ENCODE measurements around the gene XIRP2. TPM values are rescaled to one million over a fixed set of nuclear protein-coding genes. Genes with fewer than 3 reads are reported as not detected.

XIRP2 gene, protein sequence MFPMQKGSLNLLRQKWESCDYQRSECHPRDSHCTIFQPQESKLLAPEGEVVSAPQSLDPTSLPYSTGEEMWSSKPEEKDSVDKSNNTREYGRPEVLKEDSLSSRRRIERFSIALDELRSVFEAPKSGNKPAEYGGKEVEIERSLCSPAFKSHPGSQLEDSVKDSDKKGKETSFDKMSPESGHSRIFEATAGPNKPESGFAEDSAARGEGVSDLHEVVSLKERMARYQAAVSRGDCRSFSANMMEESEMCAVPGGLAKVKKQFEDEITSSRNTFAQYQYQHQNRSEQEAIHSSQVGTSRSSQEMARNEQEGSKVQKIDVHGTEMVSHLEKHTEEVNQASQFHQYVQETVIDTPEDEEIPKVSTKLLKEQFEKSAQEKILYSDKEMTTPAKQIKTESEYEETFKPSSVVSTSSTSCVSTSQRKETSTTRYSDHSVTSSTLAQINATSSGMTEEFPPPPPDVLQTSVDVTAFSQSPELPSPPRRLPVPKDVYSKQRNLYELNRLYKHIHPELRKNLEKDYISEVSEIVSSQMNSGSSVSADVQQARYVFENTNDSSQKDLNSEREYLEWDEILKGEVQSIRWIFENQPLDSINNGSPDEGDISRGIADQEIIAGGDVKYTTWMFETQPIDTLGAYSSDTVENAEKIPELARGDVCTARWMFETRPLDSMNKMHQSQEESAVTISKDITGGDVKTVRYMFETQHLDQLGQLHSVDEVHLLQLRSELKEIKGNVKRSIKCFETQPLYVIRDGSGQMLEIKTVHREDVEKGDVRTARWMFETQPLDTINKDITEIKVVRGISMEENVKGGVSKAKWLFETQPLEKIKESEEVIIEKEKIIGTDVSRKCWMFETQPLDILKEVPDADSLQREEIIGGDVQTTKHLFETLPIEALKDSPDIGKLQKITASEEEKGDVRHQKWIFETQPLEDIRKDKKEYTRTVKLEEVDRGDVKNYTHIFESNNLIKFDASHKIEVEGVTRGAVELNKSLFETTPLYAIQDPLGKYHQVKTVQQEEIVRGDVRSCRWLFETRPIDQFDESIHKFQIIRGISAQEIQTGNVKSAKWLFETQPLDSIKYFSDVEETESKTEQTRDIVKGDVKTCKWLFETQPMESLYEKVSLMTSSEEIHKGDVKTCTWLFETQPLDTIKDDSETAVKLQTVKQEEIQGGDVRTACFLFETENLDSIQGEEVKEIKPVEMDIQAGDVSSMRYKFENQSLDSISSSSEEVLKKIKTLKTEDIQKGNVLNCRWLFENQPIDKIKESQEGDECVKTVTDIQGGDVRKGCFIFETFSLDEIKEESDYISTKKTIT (N-terminal part only)
- under 1 TPM in 6 of 8 experiments, not detected in 2; 0.05 to 0.93 (median 0.22) TPM for total RNA-seq

DNA sequence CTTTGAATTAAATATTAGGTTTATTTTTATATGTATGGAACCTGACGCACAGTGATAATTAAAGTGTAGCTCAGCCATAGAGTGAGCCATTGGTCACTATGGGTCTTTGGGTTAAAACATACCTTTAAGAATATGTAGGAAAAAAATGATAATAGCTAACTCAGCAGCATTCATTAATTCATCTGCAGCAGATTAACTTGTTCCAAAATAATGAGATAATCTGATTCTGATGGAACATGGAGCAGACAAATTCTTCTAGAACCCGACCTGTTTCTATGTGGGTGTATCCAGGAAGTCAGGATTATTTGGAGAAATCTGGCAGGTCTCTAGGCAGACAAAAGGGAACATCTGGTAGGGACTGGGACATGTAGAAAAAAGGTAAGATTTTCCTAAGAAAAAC is at the start of gene XIRP2:
XIRP2 (plus strand) TSS at position 301 of the 400 bp plus-strand sequence. CDS start 15,003 bp downstream, outside the sequence.
- in situ Hi-C loops (cut with MboI; ENCODE audit: low pct_unique_long_range_greater_than_20kb in 2 of 9, low sequenced_read_pairs in 9 of 9, unreplicated experiment in 9 of 9), result no loop called here
- 0 to 100% (median 91%) methylated on average over 1 to 2 of the region's 2 CpGs; no CpG with 5 or more reads in 2 of the 10 experiments for WGBS, 10 experiments
- Histone ChIP-seq H3K4me3 (no peak within 1 kb of the TSS), H3K27ac (no peak within 1 kb of the TSS), H3K4me1 (replicated peaks in 1 of 2) (no peaks in the 10 kb centered on the region)
- no peak for ATAC-seq (replicated peaks in 6 of 8)

DNA sequence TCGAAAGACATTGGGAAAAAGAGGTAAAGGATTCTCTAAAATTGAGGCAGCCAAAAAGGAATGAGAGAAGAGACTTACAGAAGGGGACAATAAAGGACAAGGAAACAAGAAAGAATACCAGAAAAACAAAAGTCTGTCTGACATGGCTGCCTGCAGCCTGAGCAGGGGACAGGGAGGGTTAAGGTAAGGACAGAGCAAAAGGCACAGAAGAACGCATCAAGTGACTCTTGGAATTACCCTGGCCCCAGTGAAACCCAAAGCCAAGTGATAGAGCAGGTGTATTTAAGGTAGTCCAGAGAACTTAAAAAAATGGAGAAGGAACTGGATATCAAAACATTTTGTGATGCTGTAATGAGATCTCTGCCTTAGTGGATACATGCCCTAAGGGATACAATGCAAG is 47.1 kb upstream of the XIRP2 start:
- H3K27ac ChIP-seq, result no peak overlapping the region
- H3K4me3 ChIP-seq, result no peak overlapping the region
- WGBS, 10 experiments, result 0 to 93% (median 65%) methylated on average over 1 to 2 of the region's 2 CpGs
- in situ Hi-C loops (cut with MboI; ENCODE audit: low pct_unique_long_range_greater_than_20kb in 2 of 9, low sequenced_read_pairs in 9 of 9, unreplicated experiment in 9 of 9), result no loop called here
- no peaks in the 10 kb centered on the region for H3K4me1 ChIP-seq (replicated peaks in 1 of 2)
- no peak for ATAC-seq (replicated peaks in 6 of 8)

DNA sequence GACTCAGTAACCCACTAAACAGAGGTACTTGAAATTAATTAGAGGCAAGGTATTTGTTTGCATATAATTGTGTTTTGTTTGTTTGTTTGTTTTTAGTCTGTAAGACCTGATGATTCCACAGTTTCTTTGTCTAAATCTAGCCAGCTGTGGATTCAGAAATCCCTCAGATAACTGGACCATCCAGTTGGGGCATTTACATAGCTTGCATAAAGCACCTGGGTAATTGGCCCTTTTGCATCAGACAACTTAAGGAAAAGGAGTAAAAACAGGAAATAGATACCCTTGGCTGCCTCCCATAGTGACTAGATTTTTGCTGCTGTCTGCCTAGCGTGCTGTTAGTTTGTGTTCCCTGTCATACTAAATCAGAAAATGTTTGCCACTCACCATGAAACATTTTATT is 46.6 kb upstream of the XIRP2 start:
- in situ Hi-C loops (cut with MboI; ENCODE audit: low pct_unique_long_range_greater_than_20kb in 2 of 9, low sequenced_read_pairs in 9 of 9, unreplicated experiment in 9 of 9), result no loop called here
- Histone ChIP-seq H3K4me3 (no peak overlapping the region), H3K27ac (no peak overlapping the region), H3K4me1 (replicated peaks in 1 of 2) (no peaks in the 10 kb centered on the region)
- ATAC-seq (replicated peaks in 6 of 8), result no peak
- WGBS, 10 experiments, result 0 to 88% (median 75%) methylated on average over 1 of the region's 1 CpG; no CpG with 5 or more reads in 2 of the 10 experiments

DNA sequence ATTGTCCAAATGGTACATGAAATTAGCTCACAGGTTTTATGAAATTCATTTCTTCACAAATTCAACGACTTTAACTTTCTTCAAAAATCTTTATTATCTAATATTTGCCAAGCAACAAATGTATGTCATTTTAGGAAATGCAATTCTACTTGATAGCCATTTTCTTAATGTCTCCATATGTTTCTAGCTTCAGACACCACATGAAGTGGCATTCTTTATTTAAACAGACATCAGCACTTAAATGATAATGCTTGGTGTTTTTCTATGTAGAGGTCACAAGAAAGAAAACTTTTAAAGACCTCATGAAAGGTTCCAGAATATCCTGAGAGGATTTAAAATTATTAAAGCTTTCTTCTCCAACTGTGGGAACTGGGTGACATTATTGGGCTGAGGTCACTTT is 44.2 kb upstream of the XIRP2 start:
- in situ Hi-C loops (cut with MboI; ENCODE audit: low pct_unique_long_range_greater_than_20kb in 2 of 9, low sequenced_read_pairs in 9 of 9, unreplicated experiment in 9 of 9), result no loop called here
- Histone ChIP-seq H3K4me3 (no peak overlapping the region), H3K4me1 (replicated peaks in 1 of 2) (no peaks in the 10 kb centered on the region), H3K27ac (no peak overlapping the region)
- ATAC-seq (replicated peaks in 6 of 8), result no peak
- 0 to 100% (median 69%) methylated on average over 1 of the region's 1 CpG for WGBS, 10 experiments

DNA sequence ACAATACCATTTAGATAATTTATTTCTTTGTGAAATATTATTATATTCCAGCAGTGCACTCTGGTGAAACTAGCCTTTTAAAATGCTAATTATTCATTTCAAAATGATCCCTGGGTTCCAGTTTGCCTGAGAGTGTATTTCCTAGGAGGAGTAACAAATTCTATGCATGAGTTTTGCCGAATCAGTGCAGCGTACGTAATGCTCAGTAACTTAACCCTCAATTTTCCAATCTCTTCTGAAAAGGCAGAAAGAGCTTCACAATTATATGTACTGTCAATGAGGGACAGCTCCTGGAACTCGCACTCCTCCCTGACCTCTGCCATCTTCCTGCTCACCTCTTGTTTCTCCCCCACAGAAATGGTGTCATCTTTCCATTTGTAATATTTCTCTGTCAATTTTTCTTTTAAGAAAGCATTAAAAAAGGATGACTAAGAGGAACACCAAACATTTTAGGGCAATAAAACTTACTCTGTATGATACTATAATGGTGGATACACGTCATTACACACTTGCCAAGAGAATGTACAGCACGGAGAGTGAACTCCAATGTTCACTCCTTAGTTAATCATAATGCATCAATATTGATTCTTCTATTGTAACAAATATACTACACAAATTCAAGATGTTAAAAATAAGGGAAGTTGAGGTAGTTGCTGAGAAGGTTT is 25.7 kb upstream of the XIRP2 start:
- no peak overlapping the region for H3K4me3 ChIP-seq
- peak in 6 of 8 experiments; percentile 33 to 87 (median 47) for ATAC-seq (replicated peaks in 6 of 8)
- WGBS, 10 experiments, result 10 to 82% (median 51%) methylated on average over 2 to 6 of the region's 6 CpGs
- no peak overlapping the region for H3K27ac ChIP-seq
- H3K4me1 ChIP-seq (replicated peaks in 1 of 2), result peaks cover 0 to 13% of the 10 kb centered on the region in 2 donors
- in situ Hi-C loops (cut with MboI; ENCODE audit: low pct_unique_long_range_greater_than_20kb in 2 of 9, low sequenced_read_pairs in 9 of 9, unreplicated experiment in 9 of 9), result no loop called here

DNA sequence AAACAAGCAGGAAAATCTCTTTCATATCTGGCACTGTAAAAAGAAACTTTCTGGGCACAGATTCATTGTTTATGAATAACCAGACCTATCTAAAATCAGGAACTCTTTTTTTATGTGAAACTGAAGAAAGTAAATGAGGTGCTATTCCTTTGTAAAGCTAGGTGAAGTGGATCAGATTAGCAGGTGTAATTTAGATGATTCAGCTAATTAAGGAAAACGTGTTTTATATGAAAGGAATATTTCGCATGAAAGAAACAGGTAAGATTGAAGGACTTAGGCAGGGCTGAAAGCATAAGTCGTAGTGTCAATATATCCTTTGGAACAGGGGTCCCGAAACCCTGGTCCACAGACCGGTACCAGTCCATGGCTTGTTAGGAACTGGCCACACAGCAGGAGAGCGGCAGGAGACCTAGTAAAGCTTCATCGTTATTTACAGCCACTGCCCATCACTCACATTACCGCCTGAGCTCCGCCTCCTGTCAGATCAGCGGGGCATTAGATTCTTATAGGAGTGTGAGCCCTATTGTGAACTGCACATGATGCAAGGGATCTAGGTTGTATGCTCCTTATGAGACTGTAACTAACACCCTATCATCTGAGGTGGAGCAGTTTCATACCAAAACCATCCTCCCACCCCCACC is 20.3 kb upstream of the XIRP2 start:
- Histone ChIP-seq H3K4me1 (replicated peaks in 1 of 2) (peaks cover 0 to 1% of the 10 kb centered on the region in 2 donors), H3K4me3 (no peak overlapping the region), H3K27ac (no peak overlapping the region)
- ATAC-seq (replicated peaks in 6 of 8), result peak in 2 of 8 experiments; percentile 18 to 25
- 14 to 80% (median 65%) methylated on average over 1 to 8 of the region's 10 CpGs; no CpG with 5 or more reads in 1 of the 10 experiments for WGBS, 10 experiments
- in situ Hi-C loops (cut with MboI; ENCODE audit: low pct_unique_long_range_greater_than_20kb in 2 of 9, low sequenced_read_pairs in 9 of 9, unreplicated experiment in 9 of 9), result no loop called here

DNA sequence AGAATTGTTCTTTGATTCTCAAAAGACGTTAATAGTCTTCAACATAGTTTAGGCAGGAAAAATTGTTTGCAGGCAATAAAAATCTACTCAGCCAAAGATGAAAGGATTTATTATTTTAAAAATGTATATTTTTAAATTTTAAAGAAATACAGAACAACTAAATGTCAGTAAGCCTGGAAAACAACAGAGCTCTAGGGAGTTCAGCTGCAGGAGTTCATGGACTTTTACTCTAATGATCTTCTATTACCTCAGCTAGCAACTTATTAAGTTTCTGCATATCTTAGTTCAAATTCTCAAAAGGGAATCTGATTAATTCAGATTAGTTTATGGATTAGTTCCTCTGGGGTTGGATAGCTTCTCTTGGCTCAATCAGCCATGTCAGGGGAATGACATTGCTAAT is 17.9 kb upstream of the XIRP2 start:
- 0 to 100% (median 89%) methylated on average over 1 of the region's 1 CpG; no CpG with 5 or more reads in 2 of the 10 experiments for WGBS, 10 experiments
- in situ Hi-C loops (cut with MboI; ENCODE audit: low pct_unique_long_range_greater_than_20kb in 2 of 9, low sequenced_read_pairs in 9 of 9, unreplicated experiment in 9 of 9), result no loop called here
- ATAC-seq (replicated peaks in 6 of 8), result no peak
- H3K4me1 ChIP-seq (replicated peaks in 1 of 2), result no peaks in the 10 kb centered on the region
- H3K27ac ChIP-seq, result no peak overlapping the region
- no peak overlapping the region for H3K4me3 ChIP-seq

DNA sequence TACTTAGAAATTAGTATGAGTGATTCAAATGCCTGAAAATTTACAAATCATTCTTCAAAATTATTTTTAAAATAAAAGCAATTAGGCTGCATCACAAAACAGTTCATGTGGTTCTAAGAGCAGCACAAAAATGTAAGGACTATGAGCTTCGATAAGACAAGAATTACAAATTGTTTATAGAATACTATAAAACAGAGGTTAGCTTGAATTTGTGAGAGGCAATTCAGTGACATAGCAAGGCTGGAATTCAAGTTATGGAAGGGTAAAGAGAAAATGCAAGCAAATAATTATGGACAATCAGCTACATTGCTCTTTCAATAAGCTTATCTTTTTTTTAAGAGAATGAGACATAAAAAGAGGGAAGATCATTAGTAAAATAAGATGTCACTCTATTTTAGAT is 7.1 kb upstream of the XIRP2 start:
- Histone ChIP-seq H3K4me1 (replicated peaks in 1 of 2) (no peaks in the 10 kb centered on the region), H3K27ac (no peak overlapping the region), H3K4me3 (no peak overlapping the region)
- WGBS, 10 experiments, result 0 to 100% (median 81%) methylated on average over 1 of the region's 1 CpG
- no peak for ATAC-seq (replicated peaks in 6 of 8)
- in situ Hi-C loops (cut with MboI; ENCODE audit: low pct_unique_long_range_greater_than_20kb in 2 of 9, low sequenced_read_pairs in 9 of 9, unreplicated experiment in 9 of 9), result no loop called here

DNA sequence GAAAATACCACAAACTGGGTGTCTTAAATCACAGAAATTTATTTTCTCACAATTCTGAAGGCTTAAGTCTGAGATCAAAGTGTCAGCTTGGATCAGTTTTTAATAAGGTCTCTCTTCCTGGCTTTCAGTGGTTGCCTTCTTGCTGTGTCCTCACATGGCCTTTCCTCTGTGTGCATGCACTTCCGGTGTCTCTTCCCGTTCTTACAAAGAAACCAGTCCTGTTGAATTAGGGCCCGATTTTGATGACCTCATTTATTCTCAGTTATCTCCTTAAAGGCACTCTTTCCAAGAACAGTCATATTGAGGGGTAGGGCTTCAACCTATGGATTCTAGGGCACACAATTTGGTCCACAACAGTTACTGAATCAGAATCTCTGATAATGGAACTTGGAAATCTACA is 5.4 kb upstream of the XIRP2 start:
- in situ Hi-C loops (cut with MboI; ENCODE audit: low pct_unique_long_range_greater_than_20kb in 2 of 9, low sequenced_read_pairs in 9 of 9, unreplicated experiment in 9 of 9), result no loop called here
- ATAC-seq (replicated peaks in 6 of 8), result no peak
- Histone ChIP-seq H3K27ac (no peak overlapping the region), H3K4me3 (no peak overlapping the region), H3K4me1 (replicated peaks in 1 of 2) (no peaks in the 10 kb centered on the region)
- WGBS, 10 experiments, result 12 to 100% (median 81%) methylated on average over 1 to 3 of the region's 3 CpGs

DNA sequence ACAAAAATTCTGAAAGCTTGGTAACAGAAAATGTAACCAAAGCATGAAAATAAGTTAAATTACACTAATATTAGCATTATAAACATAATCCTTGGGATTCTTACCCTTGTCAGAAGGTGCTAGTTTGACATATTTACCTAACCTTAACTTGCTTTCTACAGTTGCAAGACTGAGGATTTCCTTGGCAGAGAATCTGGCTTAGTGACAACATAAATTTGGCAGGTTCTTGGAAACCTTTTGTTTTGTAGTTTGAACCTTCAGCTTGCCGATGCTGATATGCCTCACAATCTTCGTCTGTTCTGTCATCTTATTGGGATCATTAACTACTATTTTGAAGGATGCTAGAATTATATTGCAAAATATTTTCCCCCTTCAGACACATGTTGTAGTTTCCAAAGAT is 3.4 kb downstream of the XIRP2 start:
- Histone ChIP-seq H3K27ac (no peak overlapping the region), H3K4me3 (no peak overlapping the region), H3K4me1 (replicated peaks in 1 of 2) (no peaks in the 10 kb centered on the region)
- in situ Hi-C loops (cut with MboI; ENCODE audit: low pct_unique_long_range_greater_than_20kb in 2 of 9, low sequenced_read_pairs in 9 of 9, unreplicated experiment in 9 of 9), result no loop called here
- 17 to 100% (median 73%) methylated on average over 1 to 2 of the region's 2 CpGs; no CpG with 5 or more reads in 1 of the 10 experiments for WGBS, 10 experiments
- no peak for ATAC-seq (replicated peaks in 6 of 8)

DNA sequence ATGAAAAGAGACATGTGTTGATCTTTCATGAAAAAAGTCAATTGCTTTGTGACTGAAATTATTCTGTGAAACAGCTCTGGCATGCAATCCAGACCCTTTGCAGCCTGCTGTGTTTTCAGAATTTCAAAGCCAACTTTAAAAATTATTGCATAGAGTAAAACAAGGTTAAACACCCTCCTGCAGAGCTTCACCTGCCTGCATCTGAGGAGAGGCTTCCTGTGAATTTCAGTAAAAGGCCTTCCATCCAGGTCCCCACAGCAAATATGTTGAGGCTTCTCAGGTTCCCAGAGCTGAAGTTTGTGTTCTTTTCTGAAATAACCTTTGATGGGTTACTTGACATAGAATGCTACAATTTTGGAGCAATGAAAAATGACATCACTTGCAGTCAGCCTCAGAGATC is 4.1 kb downstream of the XIRP2 start:
- in situ Hi-C loops (cut with MboI; ENCODE audit: low pct_unique_long_range_greater_than_20kb in 2 of 9, low sequenced_read_pairs in 9 of 9, unreplicated experiment in 9 of 9), result no loop called here
- no peaks in the 10 kb centered on the region for H3K4me1 ChIP-seq (replicated peaks in 1 of 2)
- ATAC-seq (replicated peaks in 6 of 8), result no peak
- no peak overlapping the region for H3K27ac ChIP-seq
- H3K4me3 ChIP-seq, result no peak overlapping the region

DNA sequence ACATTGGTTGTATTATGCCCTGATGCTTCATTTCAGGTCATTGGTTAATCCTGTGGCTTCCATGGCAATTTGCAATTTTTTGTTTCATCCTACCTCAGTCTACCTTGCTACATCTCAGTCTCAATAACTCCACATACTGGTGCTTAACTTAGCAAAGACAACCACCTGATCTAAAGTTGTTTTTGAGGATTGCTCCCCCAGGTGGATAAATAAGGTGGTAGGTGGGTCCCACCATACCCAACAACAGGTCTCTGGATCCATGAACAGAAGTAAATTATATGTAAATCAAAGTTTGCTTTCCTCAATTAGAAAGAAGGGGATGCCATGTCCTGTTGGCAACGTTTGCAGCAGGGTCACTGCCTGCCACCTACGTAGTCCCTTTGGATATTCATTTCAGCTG is 7.0 kb downstream of the XIRP2 start:
- Histone ChIP-seq H3K4me3 (no peak overlapping the region), H3K4me1 (replicated peaks in 1 of 2) (no peaks in the 10 kb centered on the region), H3K27ac (no peak overlapping the region)
- in situ Hi-C loops (cut with MboI; ENCODE audit: low pct_unique_long_range_greater_than_20kb in 2 of 9, low sequenced_read_pairs in 9 of 9, unreplicated experiment in 9 of 9), result no loop called here
- ATAC-seq (replicated peaks in 6 of 8), result no peak
- WGBS, 10 experiments, result 25 to 88% (median 51%) methylated on average over 2 of the region's 2 CpGs; no CpG with 5 or more reads in 6 of the 10 experiments

All from motor neuron (in vitro differentiated cells).